Measurements from ENCODE around the gene CDKAL1. TPM values are rescaled to one million over a fixed set of nuclear protein-coding genes. Genes with fewer than 3 reads are reported as not detected.

The CDKAL1 gene
- total and polyA plus RNA-seq, 10 of the 15 experiments (the other 5 are each of a cell fraction or from before 2014, with no cell fraction given) = 10.7 to 26.9 (median 17.3) TPM

GRCh38 chr6:20791944-20792343 lies 257.7 kb downstream of the CDKAL1 start (continued):
- TF ChIP-seq USF1 (IDR thresholded peaks at IDR 0.05; ENCODE audit: borderline replicate concordance, extremely low read length, insufficient read depth, low read depth, low read length) = no peak
- no peak for TF ChIP-seq HDAC2 (IDR thresholded peaks at IDR 0.05)
- no peak for TF ChIP-seq USF2 (IDR thresholded peaks at IDR 0.05; ENCODE audit: borderline replicate concordance, low read depth, low read length)
- no peak for TF ChIP-seq REST (IDR thresholded peaks at IDR 0.05; ENCODE audit: low read depth, low read length)
- no peak for TF ChIP-seq NFYB (IDR thresholded peaks at IDR 0.05; ENCODE audit: insufficient read depth, low read depth, low read length)

- RAD21 ChIA-PET (ENCODE audit: unreplicated experiment) = no interaction called here
- ATAC-seq (no peak), DNase-seq (ENCODE audit: low read depth, low spot score) (no peak), FAIRE-seq (no peak)
- H4K20me1 ChIP-seq (ENCODE audit: control insufficient read depth, insufficient read depth) = no peaks in the 10 kb centered on the region
- peaks cover 0 to 3% of the 10 kb centered on the region in 2 experiments; a peak in 1 of 4 replicates for H3K36me3 ChIP-seq (ENCODE audit: control insufficient read depth in 2 of 2, insufficient read depth in 2 of 2, low read length in 1 of 2)
- no peak overlapping the region for H3K4me3 ChIP-seq
- in situ Hi-C loops (cut with MboI) (no loop called here), intact Hi-C loops (cut with micrococcal nuclease; ENCODE audit: unreplicated experiment) (no loop called here)
- H3K27ac ChIP-seq (ENCODE audit: control insufficient read depth, insufficient read depth) = no peak overlapping the region
- SMC1A ChIA-PET (ENCODE audit: uncharacterized antibody, unreplicated experiment) = no interaction called here
- peaks cover 3% of the 10 kb centered on the region; the same call in 1 of the 2 replicates for H3K4me1 ChIP-seq (ENCODE audit: control insufficient read depth, insufficient read depth, low read length)
- no TSS peak for BruUV-seq (replicated peaks)
- no peak overlapping the region for H2AFZ ChIP-seq (ENCODE audit: control insufficient read depth, low read depth, low read length)
- no peaks in the 10 kb centered on the region for H3K27me3 ChIP-seq (replicated peaks in 1 of 2; ENCODE audit: control insufficient read depth in 2 of 2, insufficient read depth in 2 of 2, low read length in 1 of 2)
- H3K79me2 ChIP-seq (ENCODE audit: control insufficient read depth, insufficient read depth, low read length) = no peaks in the 10 kb centered on the region
- no peak overlapping the region for H3K9ac ChIP-seq (ENCODE audit: control insufficient read depth, insufficient read depth, low read length)
- no peak overlapping the region for H3K4me2 ChIP-seq (ENCODE audit: control insufficient read depth, insufficient read depth)
- WGBS (ENCODE audit: insufficient coverage, insufficient replicate concordance, low lambda C conversion rate, missing lambda C conversion rate) = 76% methylated on average over 5 of the region's 5 CpGs
- no peaks in the 10 kb centered on the region for H3K9me3 ChIP-seq (replicated peaks; ENCODE audit: control insufficient read depth, insufficient read depth, low read length)
- POLR2A ChIA-PET = no interaction called here
- CTCF ChIA-PET = no interaction called here
- TF ChIP-seq KDM1A (IDR thresholded peaks at IDR 0.05; ENCODE audit: borderline replicate concordance) = no peak
- TF ChIP-seq NKRF (conservative IDR thresholded peaks at IDR 0.05) = no peak
- no peak for TF ChIP-seq PRDM15 (CRISPR knock-in tag; IDR thresholded peaks at IDR 0.05)
- TF ChIP-seq SP1 (IDR thresholded peaks at IDR 0.05; ENCODE audit: low read depth, low read length) = no peak
- no peak for TF ChIP-seq ZNF24 (IDR thresholded peaks at IDR 0.05)
- no peak for TF ChIP-seq ZNF217 (IDR thresholded peaks at IDR 0.05)
Measured at GRCh38 chr6:20793174-20793573, 258.9 kb downstream of the CDKAL1 start.
